Neural cell (in vitro differentiated cells): ENCODE results near the gene SH3PXD2A.

Source experiments
- EP300 ChIP-seq: fragments of 450-650 bp; conservative IDR thresholded peaks from 2 replicates; pipeline ENCODE4 v1.6.1; 2014; ENCODE audit warnings: antibody characterized with exemption, mild to moderate bottlenecking, moderate library complexity; ENCODE audit not compliant: poor library complexity, severe bottlenecking
- POLR2AphosphoS5 ChIP-seq: IDR thresholded peaks from 2 replicates; pipeline ENCODE4 v1.6.1; 2012
- TF ChIP-seq, protein P1 (sequence below): fragments of 450-650 bp; IDR thresholded peaks from 2 replicates; pipeline ENCODE4 v1.5.1; 2014; ENCODE audit warnings: antibody characterized with exemption, mild to moderate bottlenecking, moderate library complexity; ENCODE audit not compliant: poor library complexity, severe bottlenecking

DNA sequence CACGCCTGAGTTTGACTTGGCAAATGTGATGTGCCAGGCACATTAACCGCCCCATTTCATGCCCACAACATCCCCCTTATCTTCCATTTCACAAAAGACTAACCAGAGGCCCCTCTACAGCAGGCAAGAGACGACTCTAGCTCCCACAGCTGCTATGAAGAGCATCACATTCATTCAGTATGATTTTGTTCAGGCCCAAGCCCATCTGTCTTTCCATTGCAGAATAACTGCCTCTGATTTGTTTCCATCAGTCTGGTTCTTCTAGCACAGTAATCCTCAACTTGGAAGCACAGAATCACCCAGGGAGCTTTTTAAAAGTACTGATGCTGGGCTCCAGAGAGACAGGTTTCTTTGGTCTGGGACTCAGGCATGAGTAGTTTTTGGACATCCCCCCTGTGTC is 192.1 kb downstream of the SH3PXD2A start:
- TF ChIP-seq, protein P1, sequence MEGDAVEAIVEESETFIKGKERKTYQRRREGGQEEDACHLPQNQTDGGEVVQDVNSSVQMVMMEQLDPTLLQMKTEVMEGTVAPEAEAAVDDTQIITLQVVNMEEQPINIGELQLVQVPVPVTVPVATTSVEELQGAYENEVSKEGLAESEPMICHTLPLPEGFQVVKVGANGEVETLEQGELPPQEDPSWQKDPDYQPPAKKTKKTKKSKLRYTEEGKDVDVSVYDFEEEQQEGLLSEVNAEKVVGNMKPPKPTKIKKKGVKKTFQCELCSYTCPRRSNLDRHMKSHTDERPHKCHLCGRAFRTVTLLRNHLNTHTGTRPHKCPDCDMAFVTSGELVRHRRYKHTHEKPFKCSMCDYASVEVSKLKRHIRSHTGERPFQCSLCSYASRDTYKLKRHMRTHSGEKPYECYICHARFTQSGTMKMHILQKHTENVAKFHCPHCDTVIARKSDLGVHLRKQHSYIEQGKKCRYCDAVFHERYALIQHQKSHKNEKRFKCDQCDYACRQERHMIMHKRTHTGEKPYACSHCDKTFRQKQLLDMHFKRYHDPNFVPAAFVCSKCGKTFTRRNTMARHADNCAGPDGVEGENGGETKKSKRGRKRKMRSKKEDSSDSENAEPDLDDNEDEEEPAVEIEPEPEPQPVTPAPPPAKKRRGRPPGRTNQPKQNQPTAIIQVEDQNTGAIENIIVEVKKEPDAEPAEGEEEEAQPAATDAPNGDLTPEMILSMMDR, result no peak
- TF ChIP-seq EP300 (no peak), POLR2AphosphoS5 (no peak)
